SK-N-SH treated with all-trans-retinoic acid at 6 μM for 48 hours (cell line): ENCODE results near the gene ALK.

Source experiments
- ATAC-seq: fragments of 200-7000 bp; cut with Tn5 transposase; 3 replicates; pipeline ENCODE4 v1.9.1; 2020; ENCODE audit warnings: mild to moderate bottlenecking, moderate library complexity
- ARNTL ChIP-seq: fragments of 450-650 bp; formaldehyde crosslinking; IDR thresholded peaks from 2 replicates; pipeline ENCODE4 v1.5.0; 2020; ENCODE audit warnings: low read depth, mild to moderate bottlenecking, moderate library complexity, borderline replicate concordance
- BACH2 ChIP-seq: fragments of 250-450 bp; sonication (Bioruptor Pico); IDR thresholded peaks from 2 replicates; pipeline ENCODE4 v1.9.0; 2021; ENCODE audit warnings: mild to moderate bottlenecking, borderline replicate concordance
- CREB5 ChIP-seq: fragments of 250-450 bp; sonication (Bioruptor Pico); IDR thresholded peaks from 2 replicates; pipeline ENCODE4 v1.5.1; 2020; ENCODE audit warnings: low read depth, mild to moderate bottlenecking, moderate library complexity
- ESRRG ChIP-seq: fragments of 250-450 bp; sonication (Bioruptor Pico); IDR thresholded peaks from 2 replicates; pipeline ENCODE4 v1.6.1; 2021; ENCODE audit warnings: mild to moderate bottlenecking
- ISL1 ChIP-seq: fragments of 250-450 bp; sonication (Bioruptor Pico); IDR thresholded peaks from 2 replicates; pipeline ENCODE4 v2.1.2; 2022; ENCODE audit warnings: mild to moderate bottlenecking, moderate library complexity
- OSR1 ChIP-seq: fragments of 250-450 bp; sonication (Bioruptor Pico); IDR thresholded peaks from 2 replicates; pipeline ENCODE4 v1.8.0; 2022; ENCODE audit warnings: moderate library complexity, mild to moderate bottlenecking, inconsistent platforms
- PATZ1 ChIP-seq: fragments of 250-450 bp; sonication (Bioruptor Pico); IDR thresholded peaks from 2 replicates; pipeline ENCODE4 v1.8.0; 2020; ENCODE audit warnings: mild to moderate bottlenecking, moderate library complexity, borderline replicate concordance
- POU6F1 ChIP-seq: fragments of 250-450 bp; sonication (Bioruptor Pico); IDR thresholded peaks from 2 replicates; pipeline ENCODE4 v1.8.0; 2021; ENCODE audit warnings: low read depth, mild to moderate bottlenecking, moderate library complexity, borderline replicate concordance
- PPARA ChIP-seq: fragments of 250-450 bp; sonication (Bioruptor Pico); IDR thresholded peaks from 2 replicates; pipeline ENCODE4 v1.5.0; 2020; ENCODE audit warnings: mild to moderate bottlenecking, borderline replicate concordance
- SNAI2 ChIP-seq: fragments of 250-450 bp; sonication (Bioruptor Pico); IDR thresholded peaks from 2 replicates; pipeline ENCODE4 v1.5.0; 2020; ENCODE audit warnings: mild to moderate bottlenecking, moderate library complexity
- TCF4 ChIP-seq: fragments of 250-450 bp; sonication (Bioruptor Pico); IDR thresholded peaks from 2 replicates; pipeline ENCODE4 v1.8.0; 2021; ENCODE audit warnings: mild to moderate bottlenecking, moderate library complexity, borderline replicate concordance
- TOX ChIP-seq: fragments of 250-450 bp; sonication (Bioruptor Pico); IDR thresholded peaks from 2 replicates; pipeline ENCODE4 v1.8.0; 2021; ENCODE audit warnings: mild to moderate bottlenecking, moderate library complexity, borderline replicate concordance
- TSHZ2 ChIP-seq: fragments of 250-450 bp; sonication (Bioruptor Pico); IDR thresholded peaks from 2 replicates; pipeline ENCODE4 v1.5.0; 2020; ENCODE audit warnings: mild to moderate bottlenecking, moderate library complexity
- ZC3H10 ChIP-seq: fragments of 250-450 bp; sonication (Bioruptor Pico); IDR thresholded peaks from 2 replicates; pipeline ENCODE4 v1.5.1; 2021; ENCODE audit warnings: mild to moderate bottlenecking, moderate library complexity
- ZFP3 ChIP-seq: fragments of 250-450 bp; sonication (Bioruptor Pico); IDR thresholded peaks from 2 replicates; pipeline ENCODE4 v1.5.0; 2020; ENCODE audit warnings: mild to moderate bottlenecking, moderate library complexity
- ZFP30 ChIP-seq: fragments of 450-650 bp; formaldehyde crosslinking; IDR thresholded peaks from 2 replicates; pipeline ENCODE4 v1.5.0; 2022; ENCODE audit warnings: mild to moderate bottlenecking, moderate library complexity
- ZNF565 ChIP-seq: fragments of 450-650 bp; formaldehyde crosslinking; conservative IDR thresholded peaks from 2 replicates; pipeline ENCODE4 v1.5.0; 2020; ENCODE audit warnings: low read depth, mild to moderate bottlenecking, moderate library complexity
- ZNF70 ChIP-seq: fragments of 450-650 bp; formaldehyde crosslinking; IDR thresholded peaks from 2 replicates; pipeline ENCODE4 v1.5.0; 2020; ENCODE audit warnings: mild to moderate bottlenecking, moderate library complexity
- ZNF8 ChIP-seq: fragments of 450-650 bp; formaldehyde crosslinking; IDR thresholded peaks from 2 replicates; pipeline ENCODE4 v1.5.0; 2020; ENCODE audit warnings: mild to moderate bottlenecking, moderate library complexity

The ALK gene

GRCh38 chr2:29377788-29378187 lies 543.6 kb downstream of the ALK start (continued):
- TF ChIP-seq POU6F1 (no peak), TCF4 (CRISPR knock-in tag) (no peak)

GRCh38 chr2:29376541-29376940 lies 544.8 kb downstream of the ALK start:
- ATAC-seq: no peak
- TF ChIP-seq PPARA (CRISPR knock-in tag) (no peak), ZNF70 (CRISPR knock-in tag) (no peak), CREB5 (CRISPR knock-in tag) (no peak), OSR1 (CRISPR knock-in tag) (no peak)

GRCh38 chr2:29375843-29376242 lies 545.5 kb downstream of the ALK start:
- no peak for ATAC-seq
- TF ChIP-seq OSR1 (CRISPR knock-in tag) (no peak), POU6F1 (no peak), TCF4 (CRISPR knock-in tag) (no peak), ISL1 (CRISPR knock-in tag) (no peak), ESRRG (CRISPR knock-in tag) (no peak), ZNF565 (no peak), ZFP30 (CRISPR knock-in tag) (no peak), ZC3H10 (CRISPR knock-in tag) (no peak), CREB5 (CRISPR knock-in tag) (no peak), SNAI2 (CRISPR knock-in tag) (no peak), ZNF8 (CRISPR knock-in tag) (no peak)

- ATAC-seq: no peak
- TF ChIP-seq ARNTL (CRISPR knock-in tag): no peak
- no peak for TF ChIP-seq ZFP3 (CRISPR knock-in tag)
- TF ChIP-seq BACH2 (CRISPR knock-in tag): no peak
- TF ChIP-seq ZC3H10 (CRISPR knock-in tag): no peak
- no peak for TF ChIP-seq ZNF8 (CRISPR knock-in tag)
- no peak for TF ChIP-seq TOX (CRISPR knock-in tag)
- no peak for TF ChIP-seq POU6F1
- no peak for TF ChIP-seq ISL1 (CRISPR knock-in tag)
- no peak for TF ChIP-seq SNAI2 (CRISPR knock-in tag)
- TF ChIP-seq TSHZ2 (CRISPR knock-in tag): no peak
- no peak for TF ChIP-seq PATZ1 (CRISPR knock-in tag)
Observed at GRCh38 chr2:29374823-29375222, 546.6 kb downstream of the ALK start.
